Measurements from ENCODE around the gene EEFSEC. TPM values are rescaled to one million over a fixed set of nuclear protein-coding genes. Genes with fewer than 3 reads are reported as not detected.

EEFSEC gene
- total RNA-seq, 1 experiment from 2014 or later: 37.7 TPM

DNA sequence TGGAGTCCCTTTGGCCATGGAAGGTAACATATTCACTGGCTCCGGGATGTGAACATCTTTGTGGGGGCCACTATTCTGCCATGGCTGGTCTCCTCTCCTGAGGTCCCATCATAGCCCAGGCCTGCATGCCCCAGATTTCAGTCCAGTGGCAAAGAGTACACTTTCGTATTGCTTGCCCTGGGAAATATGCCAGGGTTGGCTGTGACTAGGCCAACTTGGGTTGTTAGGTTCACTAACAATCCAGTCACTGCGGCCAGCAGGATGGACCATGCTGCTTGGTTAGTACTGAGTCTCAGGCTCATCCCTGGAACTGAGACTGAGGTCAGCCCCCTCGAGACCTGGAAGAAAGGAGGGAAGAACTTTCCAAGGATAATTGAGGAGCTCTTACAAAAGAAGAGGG, 9.8 kb upstream of the EEFSEC start:
- Mint-ChIP-seq H3K27me3 (ENCODE audit: unreplicated experiment) (peaks cover 3% of the 10 kb centered on the region), H3K9me3 (ENCODE audit: low read depth, unreplicated experiment) (no peaks in the 10 kb centered on the region), H3K4me1 (ENCODE audit: low read depth, unreplicated experiment) (no peaks in the 10 kb centered on the region), H3K4me3 (ENCODE audit: low read depth, unreplicated experiment) (no peak overlapping the region), H3K27ac (ENCODE audit: unreplicated experiment) (no peak overlapping the region), H3K36me3 (ENCODE audit: insufficient read depth, unreplicated experiment) (no peaks in the 10 kb centered on the region)
- TF ChIP-seq, protein P1, sequence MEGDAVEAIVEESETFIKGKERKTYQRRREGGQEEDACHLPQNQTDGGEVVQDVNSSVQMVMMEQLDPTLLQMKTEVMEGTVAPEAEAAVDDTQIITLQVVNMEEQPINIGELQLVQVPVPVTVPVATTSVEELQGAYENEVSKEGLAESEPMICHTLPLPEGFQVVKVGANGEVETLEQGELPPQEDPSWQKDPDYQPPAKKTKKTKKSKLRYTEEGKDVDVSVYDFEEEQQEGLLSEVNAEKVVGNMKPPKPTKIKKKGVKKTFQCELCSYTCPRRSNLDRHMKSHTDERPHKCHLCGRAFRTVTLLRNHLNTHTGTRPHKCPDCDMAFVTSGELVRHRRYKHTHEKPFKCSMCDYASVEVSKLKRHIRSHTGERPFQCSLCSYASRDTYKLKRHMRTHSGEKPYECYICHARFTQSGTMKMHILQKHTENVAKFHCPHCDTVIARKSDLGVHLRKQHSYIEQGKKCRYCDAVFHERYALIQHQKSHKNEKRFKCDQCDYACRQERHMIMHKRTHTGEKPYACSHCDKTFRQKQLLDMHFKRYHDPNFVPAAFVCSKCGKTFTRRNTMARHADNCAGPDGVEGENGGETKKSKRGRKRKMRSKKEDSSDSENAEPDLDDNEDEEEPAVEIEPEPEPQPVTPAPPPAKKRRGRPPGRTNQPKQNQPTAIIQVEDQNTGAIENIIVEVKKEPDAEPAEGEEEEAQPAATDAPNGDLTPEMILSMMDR (IDR thresholded peaks at IDR 0.05; ENCODE audit: unreplicated experiment): no peak
- no peak for DNase-seq
- CTCF ChIA-PET: interaction anchor here (0.7 to 1.3 kb wide), 2 partner anchors 10 to 32 kb away, joined by 3 to 4 read pairs; no protein-coding TSS in a partner anchor
- BruUV-seq (replicated peaks): no TSS peak
- intact Hi-C loops (cut with micrococcal nuclease; ENCODE audit: unreplicated experiment): no loop called here

DNA sequence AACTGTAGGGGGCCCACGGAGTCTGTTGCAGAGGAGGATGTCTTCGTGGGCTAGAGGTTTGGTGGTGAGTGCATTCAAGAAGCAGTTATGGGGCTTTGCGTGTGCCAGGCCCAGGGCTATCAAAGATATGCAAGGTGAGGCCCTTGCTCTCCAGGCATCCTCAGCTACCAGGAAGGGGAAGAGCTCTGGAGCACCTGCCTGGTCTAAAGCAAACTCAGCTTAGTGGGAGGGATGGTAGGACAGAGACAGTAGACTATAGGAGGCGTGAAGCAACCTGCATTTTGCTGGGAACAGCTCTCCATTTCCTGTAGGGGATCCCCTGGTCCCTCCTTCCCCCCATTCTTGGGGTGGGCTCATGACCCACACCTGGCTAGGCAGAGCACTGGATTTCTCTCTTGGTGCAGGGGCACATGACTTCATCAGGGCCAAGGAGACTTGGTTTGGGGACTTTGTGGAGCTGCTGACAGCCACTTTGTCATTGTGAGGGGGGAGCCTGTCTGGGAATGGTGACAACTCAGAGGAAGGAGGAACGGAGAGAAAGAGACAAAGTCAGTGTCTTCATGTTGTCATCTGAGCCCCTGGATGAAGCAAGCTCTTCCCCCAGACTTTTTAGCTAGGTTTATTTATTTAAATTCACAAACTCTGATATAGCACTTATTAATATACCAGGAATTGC, 8.6 kb upstream of the EEFSEC start:
- CTCF ChIA-PET: interaction anchor here (0.5 to 1.3 kb wide), 3 partner anchors 11 to 598 kb away, joined by 3 to 4 read pairs (median 4); no protein-coding TSS in a partner anchor
- no peaks in the 10 kb centered on the region for H3K4me1 Mint-ChIP-seq (ENCODE audit: low read depth, unreplicated experiment)
- no peak overlapping the region for H3K4me3 Mint-ChIP-seq (ENCODE audit: low read depth, unreplicated experiment)
- intact Hi-C loops (cut with micrococcal nuclease; ENCODE audit: unreplicated experiment): no loop called here
- no peaks in the 10 kb centered on the region for H3K27me3 Mint-ChIP-seq (ENCODE audit: unreplicated experiment)
- H3K27ac Mint-ChIP-seq (ENCODE audit: unreplicated experiment): no peak overlapping the region
- TF ChIP-seq, protein P1 (IDR thresholded peaks at IDR 0.05; ENCODE audit: unreplicated experiment): no peak
- BruUV-seq (replicated peaks): no TSS peak
- no peaks in the 10 kb centered on the region for H3K36me3 Mint-ChIP-seq (ENCODE audit: insufficient read depth, unreplicated experiment)
- no peak for DNase-seq
- no peaks in the 10 kb centered on the region for H3K9me3 Mint-ChIP-seq (ENCODE audit: low read depth, unreplicated experiment)

DNA sequence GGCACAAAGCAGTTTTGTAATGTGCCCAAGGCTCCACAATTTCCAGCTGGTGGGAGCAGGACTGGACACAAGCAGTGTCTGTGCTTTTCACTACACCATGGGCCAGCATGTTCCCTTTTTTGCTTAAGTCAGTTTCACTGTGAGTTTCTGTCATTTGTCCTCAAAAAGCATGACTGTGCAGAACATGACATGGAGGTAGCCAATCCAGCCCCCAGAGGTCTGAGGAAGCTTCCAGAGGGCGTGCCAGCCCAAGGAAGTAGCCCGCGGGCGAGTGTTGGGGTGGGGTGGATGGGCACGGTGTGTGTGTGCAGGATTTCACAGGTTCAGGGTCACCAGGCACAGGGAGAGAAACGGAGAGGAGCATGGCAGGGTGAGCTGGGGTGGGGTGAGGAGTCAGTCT, 8.0 kb upstream of the EEFSEC start:
- intact Hi-C loops (cut with micrococcal nuclease; ENCODE audit: unreplicated experiment): no loop called here
- no peak overlapping the region for H3K4me3 Mint-ChIP-seq (ENCODE audit: low read depth, unreplicated experiment)
- no TSS peak for BruUV-seq (replicated peaks)
- CTCF ChIA-PET: interaction anchor here (0.6 kb wide), 1 partner anchor 598 kb away, joined by 4 read pairs; no protein-coding TSS in a partner anchor
- H3K36me3 Mint-ChIP-seq (ENCODE audit: insufficient read depth, unreplicated experiment): no peaks in the 10 kb centered on the region
- no peaks in the 10 kb centered on the region for H3K4me1 Mint-ChIP-seq (ENCODE audit: low read depth, unreplicated experiment)
- DNase-seq: no peak
- H3K27ac Mint-ChIP-seq (ENCODE audit: unreplicated experiment): no peak overlapping the region
- H3K9me3 Mint-ChIP-seq (ENCODE audit: low read depth, unreplicated experiment): no peaks in the 10 kb centered on the region
- TF ChIP-seq, protein P1 (IDR thresholded peaks at IDR 0.05; ENCODE audit: unreplicated experiment): no peak
- H3K27me3 Mint-ChIP-seq (ENCODE audit: unreplicated experiment): no peaks in the 10 kb centered on the region

DNA sequence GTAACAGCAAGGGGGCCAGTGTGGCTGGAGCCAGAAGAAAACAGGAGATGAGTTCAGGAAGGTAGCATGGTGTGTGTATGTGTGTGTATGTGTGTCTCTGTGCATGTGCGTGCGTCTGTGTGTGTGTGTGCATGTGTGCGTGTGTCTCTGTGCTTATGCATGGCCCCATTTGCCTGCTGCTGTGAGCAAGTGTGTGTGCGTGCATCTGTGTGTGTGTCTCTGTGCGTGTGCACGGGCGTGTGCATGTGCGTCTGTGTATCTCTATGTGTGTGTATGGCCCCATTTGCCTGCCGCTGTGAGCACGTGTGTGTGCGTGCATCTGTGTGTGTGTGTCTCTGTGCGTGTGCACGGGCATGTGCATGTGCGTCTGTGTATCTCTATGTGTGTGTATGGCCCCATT, 7.1 kb upstream of the EEFSEC start:
- H3K27ac Mint-ChIP-seq (ENCODE audit: unreplicated experiment): no peak overlapping the region
- no TSS peak for BruUV-seq (replicated peaks)
- TF ChIP-seq, protein P1 (IDR thresholded peaks at IDR 0.05; ENCODE audit: unreplicated experiment): no peak
- no peaks in the 10 kb centered on the region for H3K27me3 Mint-ChIP-seq (ENCODE audit: unreplicated experiment)
- CTCF ChIA-PET: no interaction called here
- H3K36me3 Mint-ChIP-seq (ENCODE audit: insufficient read depth, unreplicated experiment): no peaks in the 10 kb centered on the region
- intact Hi-C loops (cut with micrococcal nuclease; ENCODE audit: unreplicated experiment): no loop called here
- no peak overlapping the region for H3K4me3 Mint-ChIP-seq (ENCODE audit: low read depth, unreplicated experiment)
- DNase-seq: no peak
- no peaks in the 10 kb centered on the region for H3K4me1 Mint-ChIP-seq (ENCODE audit: low read depth, unreplicated experiment)
- H3K9me3 Mint-ChIP-seq (ENCODE audit: low read depth, unreplicated experiment): no peaks in the 10 kb centered on the region

Measured in Calu3 (cell line).